Panc1 (cell line): ENCODE results near the gene HPN.

Experiments used
- CTCF ChIP-seq: fragments of 450-650 bp; IDR thresholded peaks from 2 replicates; pipeline ENCODE4 v1.5.1; 2017; ENCODE audit warnings: mild to moderate bottlenecking
- POLR2AphosphoS5 ChIP-seq: IDR thresholded peaks from 2 replicates; pipeline ENCODE4 v1.6.1; 2012; ENCODE audit warnings: mild to moderate bottlenecking, low read depth, low read length, moderate library complexity

GRCh38 chr19:35112995-35113688 is 71.6 kb downstream of the HPN start:
- TF ChIP-seq CTCF (no peak), POLR2AphosphoS5 (no peak)
